Kidney epithelial cell (primary cell): ENCODE data around the gene DLGAP4. TPM values are rescaled to one million over a fixed set of nuclear protein-coding genes. Genes with fewer than 3 reads are reported as not detected.

Experiments used
- DNase-seq: peaks from one replicate; pipeline ENCODE4 v3.0.0-alpha.2; 2010; ENCODE audit warnings: low read depth
- H3K27me3 ChIP-seq: 2 replicates; pipeline ENCODE4 v1.6.0; 2011; ENCODE audit warnings: low read length; ENCODE audit not compliant: control insufficient read depth, insufficient read depth
- H3K36me3 ChIP-seq: 2 replicates; pipeline ENCODE4 v1.5.1; 2011; ENCODE audit warnings: low read length; ENCODE audit not compliant: control insufficient read depth, insufficient read depth
- H3K4me3 ChIP-seq: 2 replicates; pipeline ENCODE4 v1.5.1; 2011; ENCODE audit warnings: low read depth, mild to moderate bottlenecking, control low read depth, low read length
- total RNA-seq: library from RNA; depleted of rRNA; stranded (reverse); fragments of >200 nt; gene quantifications from 2 replicates; pipeline ENCODE4 v1.2.3, GENCODE V29; 2015
- TF ChIP-seq, protein P1 (sequence below): IDR thresholded peaks from 2 replicates; pipeline ENCODE4 v1.5.1; 2011; ENCODE audit warnings: mild to moderate bottlenecking, moderate library complexity, low read length, control low read depth, inconsistent platforms; ENCODE audit not compliant: insufficient read depth, poor library complexity, severe bottlenecking

The DLGAP4 gene
- total RNA-seq, 1 donor from 2014 or later = 78.4 TPM

- Histone ChIP-seq H3K27me3 (peaks cover 13% of the 10 kb centered on the region), H3K4me3 (no peak overlapping the region), H3K36me3 (no peaks in the 10 kb centered on the region)
- TF ChIP-seq, protein P1, sequence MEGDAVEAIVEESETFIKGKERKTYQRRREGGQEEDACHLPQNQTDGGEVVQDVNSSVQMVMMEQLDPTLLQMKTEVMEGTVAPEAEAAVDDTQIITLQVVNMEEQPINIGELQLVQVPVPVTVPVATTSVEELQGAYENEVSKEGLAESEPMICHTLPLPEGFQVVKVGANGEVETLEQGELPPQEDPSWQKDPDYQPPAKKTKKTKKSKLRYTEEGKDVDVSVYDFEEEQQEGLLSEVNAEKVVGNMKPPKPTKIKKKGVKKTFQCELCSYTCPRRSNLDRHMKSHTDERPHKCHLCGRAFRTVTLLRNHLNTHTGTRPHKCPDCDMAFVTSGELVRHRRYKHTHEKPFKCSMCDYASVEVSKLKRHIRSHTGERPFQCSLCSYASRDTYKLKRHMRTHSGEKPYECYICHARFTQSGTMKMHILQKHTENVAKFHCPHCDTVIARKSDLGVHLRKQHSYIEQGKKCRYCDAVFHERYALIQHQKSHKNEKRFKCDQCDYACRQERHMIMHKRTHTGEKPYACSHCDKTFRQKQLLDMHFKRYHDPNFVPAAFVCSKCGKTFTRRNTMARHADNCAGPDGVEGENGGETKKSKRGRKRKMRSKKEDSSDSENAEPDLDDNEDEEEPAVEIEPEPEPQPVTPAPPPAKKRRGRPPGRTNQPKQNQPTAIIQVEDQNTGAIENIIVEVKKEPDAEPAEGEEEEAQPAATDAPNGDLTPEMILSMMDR = no peak
- DNase-seq = no peak
Observed at GRCh38 chr20:36435124-36435523, 129.0 kb downstream of the DLGAP4 start.

DNA sequence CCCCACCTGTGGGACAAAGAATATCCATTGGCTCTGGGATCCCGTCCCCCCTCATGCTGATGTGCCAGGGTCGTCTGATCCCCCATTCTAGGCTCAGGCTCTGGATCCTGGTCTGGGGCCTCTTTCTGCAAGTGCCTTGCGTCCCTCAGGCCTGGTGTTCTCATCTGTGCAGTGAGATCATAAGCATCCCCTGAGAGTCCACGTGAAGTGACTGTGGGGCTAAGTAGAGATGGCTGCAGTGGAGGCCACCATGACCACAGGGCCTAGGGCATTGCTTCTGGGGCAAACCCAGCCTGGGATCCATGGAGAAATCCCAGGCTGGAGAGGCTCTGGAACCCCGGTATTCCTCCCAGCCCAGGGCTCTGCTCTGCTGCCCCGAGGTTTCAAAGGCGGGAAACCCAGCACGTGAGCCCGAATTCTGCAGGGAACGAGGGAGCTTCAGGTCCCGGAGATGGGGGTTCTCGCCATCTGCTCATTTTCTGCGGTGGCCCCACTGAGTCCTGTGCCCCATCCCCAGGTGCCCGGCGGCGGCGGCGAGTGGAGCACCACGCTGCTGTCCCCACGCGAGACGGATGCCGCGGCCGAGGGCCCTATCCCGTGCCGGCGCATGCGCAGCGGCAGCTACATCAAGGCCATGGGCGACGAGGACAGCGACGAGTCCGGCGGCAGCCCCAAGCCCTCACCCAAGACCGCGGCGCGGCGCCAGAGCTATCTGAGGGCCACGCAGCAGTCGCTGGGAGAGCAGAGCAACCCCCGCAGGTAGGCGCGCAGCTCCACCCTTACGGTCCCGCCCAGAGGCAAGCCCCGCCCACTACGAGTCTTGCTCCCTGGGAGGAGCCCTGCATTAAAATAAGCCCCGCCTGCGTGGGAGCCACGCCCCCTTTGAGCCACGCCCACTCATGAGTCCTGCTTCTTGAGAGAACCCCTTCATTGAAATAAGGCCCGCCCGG lies 129.7 kb downstream of the DLGAP4 start:
- Histone ChIP-seq H3K36me3 (no peaks in the 10 kb centered on the region), H3K4me3 (peak overlapping the region; percentile 33), H3K27me3 (peaks cover 15% of the 10 kb centered on the region)
- TF ChIP-seq, protein P1 = no peak
- DNase-seq = peak; percentile 10

GRCh38 chr20:36439040-36439730 lies 133.0 kb downstream of the DLGAP4 start:
- H3K27me3 ChIP-seq = peaks cover 15% of the 10 kb centered on the region
- DNase-seq = no peak
- no peaks in the 10 kb centered on the region for H3K36me3 ChIP-seq
- TF ChIP-seq, protein P1 = peak; percentile 90
- no peak overlapping the region for H3K4me3 ChIP-seq

GRCh38 chr20:36439731-36440072 lies 133.6 kb downstream of the DLGAP4 start:
- H3K36me3 ChIP-seq = no peaks in the 10 kb centered on the region
- TF ChIP-seq, protein P1 = no peak
- no peak overlapping the region for H3K4me3 ChIP-seq
- H3K27me3 ChIP-seq = peaks cover 15% of the 10 kb centered on the region
- no peak for DNase-seq

GRCh38 chr20:36440370-36441026 lies 134.4 kb downstream of the DLGAP4 start:
- TF ChIP-seq, protein P1 = no peak
- DNase-seq = no peak
- Histone ChIP-seq H3K27me3 (peaks cover 15% of the 10 kb centered on the region), H3K36me3 (no peaks in the 10 kb centered on the region), H3K4me3 (no peak overlapping the region)
